Tibial nerve (tissue), 4 donors: ENCODE measurements around the gene BEAN1. TPM values are rescaled to one million over a fixed set of nuclear protein-coding genes. Genes with fewer than 3 reads are reported as not detected.

Source experiments
- DNase-seq, 2 donors: peaks; one replicate each; pipeline ENCODE4 v3.0.0-alpha.2; 2019; ENCODE audit warnings: low spot score in 2 of 2
- H3K27ac ChIP-seq, 4 donors: fragments of 200-600 bp; sonication (generic) in 3 of 4; one replicate each; pipeline ENCODE4 v1.5.1; 2017 to 2019; ENCODE audit warnings: mild to moderate bottlenecking in 1 of 4
- H3K27me3 ChIP-seq, 2 donors: fragments of 200-600 bp; sonication (generic) in 1 of 2; one replicate each; pipeline versions ENCODE4 v1.5.1 to v1.6.0; 2017 to 2019
- H3K36me3 ChIP-seq, 3 donors: fragments of 200-600 bp; sonication (generic); one replicate each; pipeline ENCODE4 v1.5.1; 2018 to 2019
- H3K4me1 ChIP-seq, 4 donors: fragments of 200-600 bp; sonication (generic) in 3 of 4; one replicate each; pipeline ENCODE4 v1.5.1; 2017 to 2019
- H3K4me3 ChIP-seq, 4 donors: fragments of 200-600 bp; sonication (generic) in 3 of 4; one replicate each; pipeline ENCODE4 v1.5.1; 2017 to 2019; ENCODE audit warnings: mild to moderate bottlenecking in 1 of 4, moderate library complexity in 1 of 4
- H3K9me3 ChIP-seq, 4 donors: fragments of 200-600 bp; sonication (generic) in 3 of 4; one replicate each; pipeline ENCODE4 v1.5.1; 2017 to 2019
- CTCF ChIP-seq, 5 experiments: fragments of 200-600 bp in 3 of 5; fragments of 450-650 bp in 2 of 5; sonication (generic) in 3 of 5; IDR thresholded peaks; one replicate each; pipeline ENCODE4 v1.5.1; 2016 to 2019; ENCODE audit warnings: antibody characterized with exemption in 5 of 5, mild to moderate bottlenecking in 3 of 5, moderate library complexity in 2 of 5
- EP300 ChIP-seq, 2 donors: sonication (generic); formaldehyde crosslinking; IDR thresholded peaks; one replicate each; pipeline ENCODE4 v1.6.1; 2017; ENCODE audit warnings: antibody characterized with exemption in 2 of 2, mild to moderate bottlenecking in 1 of 2
- POLR2A ChIP-seq, 2 donors: fragments of 450-650 bp; IDR thresholded peaks; one replicate each; pipeline ENCODE4 v1.6.1; 2017; ENCODE audit warnings: antibody characterized with exemption in 2 of 2, mild to moderate bottlenecking in 2 of 2, moderate library complexity in 2 of 2
- WGBS, 2 donors: methylation state at CpG; one replicate each; pipeline ENCODE4 v1.1.5; 2018; 5-methylcytosine and 5-hydroxymethylcytosine counted together
- total RNA-seq, 4 donors: library from RNA; depleted of rRNA; stranded (reverse); fragments of >200 nt; gene quantifications; one replicate each; pipeline ENCODE4 v1.1.0, GENCODE V29; 2016

The BEAN1 gene
- total RNA-seq, 4 donors from 2014 or later = 0.21 to 1.4 (median 0.30) TPM; not detected in 1

DNA sequence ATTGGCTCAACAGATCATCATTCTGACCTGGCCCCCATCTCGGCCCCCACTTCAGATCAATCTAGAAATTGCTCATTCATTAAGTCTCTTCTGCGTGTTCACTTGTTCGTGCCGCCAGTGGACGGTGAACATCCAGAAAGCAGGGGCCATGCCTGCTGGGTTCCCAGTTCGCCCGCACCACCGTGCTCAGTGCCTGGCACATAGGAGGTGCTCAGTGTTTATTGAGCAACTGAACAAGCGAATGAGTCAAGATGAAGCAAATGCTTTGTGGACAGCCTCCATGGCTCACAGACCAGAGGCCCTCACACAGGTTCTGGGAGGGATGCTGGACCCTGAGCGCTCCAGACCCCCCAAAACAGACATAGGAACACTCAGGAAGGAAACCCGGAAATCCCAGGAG, 13.9 kb downstream of the BEAN1 start:
- Histone ChIP-seq H3K4me1 (no peaks in the 10 kb centered on the region), H3K27ac (no peak overlapping the region), H3K9me3 (no peaks in the 10 kb centered on the region), H3K27me3 (no peaks in the 10 kb centered on the region), H3K4me3 (no peak overlapping the region), H3K36me3 (no peaks in the 10 kb centered on the region)
- WGBS, 2 donors = 88 to 91% methylated on average over 11 of the region's 11 CpGs
- TF ChIP-seq CTCF (IDR thresholded peaks at IDR 0.05) (no peak), EP300 (IDR thresholded peaks at IDR 0.05) (no peak), POLR2A (IDR thresholded peaks at IDR 0.05) (no peak)
- DNase-seq = no peak

DNA sequence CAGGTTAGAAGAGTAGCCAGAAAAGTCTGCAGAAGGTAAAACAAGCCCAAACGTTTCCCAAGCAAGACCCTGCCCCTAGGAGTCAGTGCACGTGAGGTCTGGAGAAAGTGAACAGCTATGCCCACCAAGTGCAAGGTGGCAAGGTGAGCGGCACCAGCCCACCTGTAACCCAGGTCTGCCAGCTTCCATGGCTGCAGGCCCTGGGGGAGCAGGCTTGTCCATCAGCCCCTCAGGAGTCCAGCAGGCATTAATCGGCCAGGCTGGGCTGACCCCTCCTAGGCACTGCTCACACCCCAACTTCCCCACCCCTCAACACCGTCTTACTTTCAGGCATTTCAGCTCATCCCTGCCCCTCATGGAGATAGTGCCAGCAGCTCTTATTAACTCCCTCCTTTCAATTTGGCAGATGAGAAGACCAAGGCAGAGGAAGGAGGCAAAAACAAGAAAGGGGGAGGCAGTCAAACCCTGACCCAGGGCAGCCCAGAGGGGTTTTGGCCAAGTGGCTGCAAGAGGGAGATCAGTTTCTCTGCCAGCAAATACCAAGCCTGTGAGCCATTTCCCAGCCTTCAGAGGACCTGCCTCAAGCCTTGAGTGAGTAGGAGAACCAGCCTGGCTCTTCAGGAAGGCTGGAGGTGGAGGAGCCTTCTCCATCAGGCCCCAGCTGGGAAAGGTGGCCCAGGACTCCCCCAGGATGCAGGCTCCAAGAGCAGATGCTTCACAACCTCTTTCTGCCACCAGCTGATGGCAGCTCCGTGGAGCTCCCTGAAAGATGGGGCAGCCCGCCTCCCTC, 14.7 kb downstream of the BEAN1 start:
- 66 to 78% methylated on average over 7 of the region's 7 CpGs for WGBS, 2 donors
- H3K27me3 ChIP-seq = no peaks in the 10 kb centered on the region
- H3K27ac ChIP-seq = no peak overlapping the region
- TF ChIP-seq CTCF (IDR thresholded peaks at IDR 0.05) (no peak), POLR2A (IDR thresholded peaks at IDR 0.05) (no peak), EP300 (IDR thresholded peaks at IDR 0.05) (no peak)
- H3K9me3 ChIP-seq = no peaks in the 10 kb centered on the region
- H3K36me3 ChIP-seq = no peaks in the 10 kb centered on the region
- no peak overlapping the region for H3K4me3 ChIP-seq
- no peaks in the 10 kb centered on the region for H3K4me1 ChIP-seq
- DNase-seq = no peak

GRCh38 chr16:66442502-66443268, 15.6 kb downstream of the BEAN1 start:
- TF ChIP-seq POLR2A (IDR thresholded peaks at IDR 0.05) = no peak
- no peaks in the 10 kb centered on the region for H3K9me3 ChIP-seq
- H3K27me3 ChIP-seq = no peaks in the 10 kb centered on the region
- H3K4me1 ChIP-seq = no peaks in the 10 kb centered on the region
- H3K4me3 ChIP-seq = no peak overlapping the region
- WGBS, 2 donors = 72 to 76% methylated on average over 6 of the region's 6 CpGs
- DNase-seq = no peak
- no peak overlapping the region for H3K27ac ChIP-seq
- no peaks in the 10 kb centered on the region for H3K36me3 ChIP-seq

DNA sequence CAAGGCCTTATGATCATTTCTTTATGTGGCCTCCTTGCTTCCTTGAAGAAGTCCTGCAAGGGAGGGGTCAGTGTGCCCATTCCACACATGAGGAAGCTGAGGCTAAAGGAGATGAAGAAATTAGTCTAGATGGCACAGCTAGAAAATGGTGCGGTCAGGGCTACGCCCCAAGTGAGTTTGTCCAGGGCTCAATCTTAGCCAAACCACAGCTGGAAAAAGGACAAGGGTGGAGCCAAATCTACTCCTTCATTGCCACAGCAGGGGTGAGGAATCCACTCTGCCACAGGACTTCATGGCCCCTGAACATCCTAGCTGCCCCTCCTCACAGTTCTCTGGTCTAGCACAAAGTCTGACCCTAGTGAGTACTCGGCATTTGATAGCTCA, 16.2 kb downstream of the BEAN1 start:
- H3K9me3 ChIP-seq = no peaks in the 10 kb centered on the region
- DNase-seq = no peak
- H3K4me1 ChIP-seq = no peaks in the 10 kb centered on the region
- no peaks in the 10 kb centered on the region for H3K36me3 ChIP-seq
- no peak overlapping the region for H3K27ac ChIP-seq
- 80 to 81% methylated on average over 3 of the region's 3 CpGs for WGBS, 2 donors
- no peaks in the 10 kb centered on the region for H3K27me3 ChIP-seq
- H3K4me3 ChIP-seq = no peak overlapping the region
- no peak for TF ChIP-seq POLR2A (IDR thresholded peaks at IDR 0.05)
- TF ChIP-seq EP300 (IDR thresholded peaks at IDR 0.05) = no peak

DNA sequence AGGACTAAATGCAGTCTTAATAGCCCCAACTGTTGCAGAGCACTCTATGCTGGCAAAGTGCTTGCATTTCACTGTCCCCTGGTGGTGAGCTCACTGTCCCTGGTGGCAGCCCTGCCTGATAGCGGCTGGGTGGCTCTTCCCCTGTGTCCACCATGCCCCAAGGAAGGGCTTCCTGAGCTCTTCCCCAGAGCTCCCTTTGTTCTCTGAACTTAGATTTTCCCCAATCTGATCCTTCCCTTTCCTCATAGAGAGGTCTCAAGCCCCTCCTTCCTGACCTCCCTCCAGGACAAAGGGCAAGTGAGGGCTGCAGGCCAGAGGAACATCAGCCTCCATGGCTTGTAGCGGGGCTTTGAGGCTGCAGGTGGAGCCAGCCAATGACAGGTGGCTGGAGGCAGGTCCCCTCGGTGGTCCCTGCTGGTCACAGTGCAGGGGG, 17.0 kb downstream of the BEAN1 start:
- 48 to 61% methylated on average over 3 of the region's 3 CpGs for WGBS, 2 donors
- H3K9me3 ChIP-seq = no peaks in the 10 kb centered on the region
- H3K4me1 ChIP-seq = no peaks in the 10 kb centered on the region
- no peak for DNase-seq
- no peak for TF ChIP-seq EP300 (IDR thresholded peaks at IDR 0.05)
- no peak for TF ChIP-seq CTCF (IDR thresholded peaks at IDR 0.05)
- no peak for TF ChIP-seq POLR2A (IDR thresholded peaks at IDR 0.05)
- H3K36me3 ChIP-seq = no peaks in the 10 kb centered on the region
- H3K27me3 ChIP-seq = no peaks in the 10 kb centered on the region
- no peak overlapping the region for H3K4me3 ChIP-seq
- H3K27ac ChIP-seq = no peak overlapping the region

GRCh38 chr16:66446737-66447136, 19.6 kb downstream of the BEAN1 start:
- no peak for DNase-seq
- H3K27ac ChIP-seq = no peak overlapping the region
- H3K9me3 ChIP-seq = no peaks in the 10 kb centered on the region
- 85 to 90% methylated on average over 1 of the region's 1 CpG for WGBS, 2 donors
- H3K4me3 ChIP-seq = no peak overlapping the region
- H3K36me3 ChIP-seq = no peaks in the 10 kb centered on the region
- no peaks in the 10 kb centered on the region for H3K27me3 ChIP-seq
- no peaks in the 10 kb centered on the region for H3K4me1 ChIP-seq
- no peak for TF ChIP-seq EP300 (IDR thresholded peaks at IDR 0.05)
